ENCODE results near the gene SAP30BP. TPM values are rescaled to one million over a fixed set of nuclear protein-coding genes. Genes with fewer than 3 reads are reported as not detected.

SAP30BP gene
- total and polyA plus RNA-seq, 2 of the 13 experiments (the other 11 are each of a cell fraction or from before 2014, with no cell fraction given): 67.7 to 99.4 TPM

DNA sequence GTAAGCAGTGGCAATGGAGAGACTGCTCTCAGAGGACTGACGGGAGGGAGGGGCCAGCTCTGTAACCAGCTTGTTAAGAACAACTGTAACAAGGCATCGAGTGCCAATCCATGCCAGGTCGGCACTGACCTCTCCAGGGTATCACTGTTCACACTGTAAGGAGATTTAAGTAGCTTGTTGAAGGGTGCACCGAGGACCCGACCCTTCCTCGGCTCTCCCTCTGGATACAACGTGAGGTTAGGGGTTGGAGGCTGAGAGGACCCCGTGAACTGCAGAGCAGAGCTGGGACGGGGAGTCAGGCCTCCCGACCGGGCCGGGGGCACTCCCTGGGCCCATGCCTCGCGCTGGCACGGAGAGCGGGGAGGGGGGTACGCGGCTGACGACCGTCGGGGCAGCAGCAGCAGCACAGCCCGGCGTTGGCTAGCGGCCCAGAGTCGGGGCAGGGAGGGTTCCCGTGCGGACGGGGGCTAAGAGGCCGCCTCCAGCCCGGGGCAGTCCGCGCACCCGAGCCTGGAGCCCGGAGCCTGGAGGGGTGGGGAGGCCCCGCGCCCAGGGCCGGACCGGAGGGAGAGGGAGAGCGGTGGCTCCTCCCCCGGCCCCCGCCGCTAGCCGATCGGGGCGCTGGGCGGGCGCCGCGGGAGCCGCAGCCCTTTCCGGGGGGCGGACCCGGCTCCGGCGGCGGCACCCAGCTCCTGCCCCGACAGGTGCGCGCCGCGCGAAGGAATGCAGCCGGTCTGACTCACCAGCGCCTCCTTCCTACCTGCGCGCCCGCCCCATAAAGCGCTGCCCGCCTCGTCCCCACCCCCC lies 53.7 kb downstream of the SAP30BP start, which contains the start of gene ITGB4 (continued):
- TF ChIP-seq, protein P1, sequence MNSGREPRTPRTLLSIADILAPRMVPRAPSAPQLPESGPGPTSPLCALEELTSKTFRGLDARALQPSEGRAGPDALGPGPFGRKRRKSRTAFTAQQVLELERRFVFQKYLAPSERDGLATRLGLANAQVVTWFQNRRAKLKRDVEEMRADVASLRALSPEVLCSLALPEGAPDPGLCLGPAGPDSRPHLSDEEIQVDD (CRISPR knock-in tag; IDR thresholded peaks at IDR 0.05; ENCODE audit: borderline replicate concordance): no peak
- no peak for TF ChIP-seq TMF1 (CRISPR knock-in tag; IDR thresholded peaks at IDR 0.05; ENCODE audit: low read depth)
- no peak for TF ChIP-seq ZNF660 (CRISPR knock-in tag; IDR thresholded peaks at IDR 0.05; ENCODE audit: borderline replicate concordance, low read depth)
- TF ChIP-seq ZNF781 (CRISPR knock-in tag; IDR thresholded peaks at IDR 0.05; ENCODE audit: borderline replicate concordance, not compliant biosample characterization): peak; percentile 40
- TF ChIP-seq POGZ (CRISPR knock-in tag; IDR thresholded peaks at IDR 0.05): no peak
- TF ChIP-seq, protein P2, sequence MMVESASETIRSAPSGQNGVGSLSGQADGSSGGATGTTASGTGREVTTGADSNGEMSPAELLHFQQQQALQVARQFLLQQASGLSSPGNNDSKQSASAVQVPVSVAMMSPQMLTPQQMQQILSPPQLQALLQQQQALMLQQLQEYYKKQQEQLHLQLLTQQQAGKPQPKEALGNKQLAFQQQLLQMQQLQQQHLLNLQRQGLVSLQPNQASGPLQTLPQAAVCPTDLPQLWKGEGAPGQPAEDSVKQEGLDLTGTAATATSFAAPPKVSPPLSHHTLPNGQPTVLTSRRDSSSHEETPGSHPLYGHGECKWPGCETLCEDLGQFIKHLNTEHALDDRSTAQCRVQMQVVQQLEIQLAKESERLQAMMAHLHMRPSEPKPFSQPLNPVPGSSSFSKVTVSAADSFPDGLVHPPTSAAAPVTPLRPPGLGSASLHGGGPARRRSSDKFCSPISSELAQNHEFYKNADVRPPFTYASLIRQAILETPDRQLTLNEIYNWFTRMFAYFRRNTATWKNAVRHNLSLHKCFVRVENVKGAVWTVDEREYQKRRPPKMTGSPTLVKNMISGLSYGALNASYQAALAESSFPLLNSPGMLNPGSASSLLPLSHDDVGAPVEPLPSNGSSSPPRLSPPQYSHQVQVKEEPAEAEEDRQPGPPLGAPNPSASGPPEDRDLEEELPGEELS (CRISPR knock-in tag; IDR thresholded peaks at IDR 0.05): no peak
- TF ChIP-seq, protein P3, sequence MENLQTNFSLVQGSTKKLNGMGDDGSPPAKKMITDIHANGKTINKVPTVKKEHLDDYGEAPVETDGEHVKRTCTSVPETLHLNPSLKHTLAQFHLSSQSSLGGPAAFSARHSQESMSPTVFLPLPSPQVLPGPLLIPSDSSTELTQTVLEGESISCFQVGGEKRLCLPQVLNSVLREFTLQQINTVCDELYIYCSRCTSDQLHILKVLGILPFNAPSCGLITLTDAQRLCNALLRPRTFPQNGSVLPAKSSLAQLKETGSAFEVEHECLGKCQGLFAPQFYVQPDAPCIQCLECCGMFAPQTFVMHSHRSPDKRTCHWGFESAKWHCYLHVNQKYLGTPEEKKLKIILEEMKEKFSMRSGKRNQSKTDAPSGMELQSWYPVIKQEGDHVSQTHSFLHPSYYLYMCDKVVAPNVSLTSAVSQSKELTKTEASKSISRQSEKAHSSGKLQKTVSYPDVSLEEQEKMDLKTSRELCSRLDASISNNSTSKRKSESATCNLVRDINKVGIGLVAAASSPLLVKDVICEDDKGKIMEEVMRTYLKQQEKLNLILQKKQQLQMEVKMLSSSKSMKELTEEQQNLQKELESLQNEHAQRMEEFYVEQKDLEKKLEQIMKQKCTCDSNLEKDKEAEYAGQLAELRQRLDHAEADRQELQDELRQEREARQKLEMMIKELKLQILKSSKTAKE (CRISPR knock-in tag; IDR thresholded peaks at IDR 0.05; ENCODE audit: borderline replicate concordance): 0 out of 2 replicates have a peak, but pooled peaks have one; percentile 12
- TF ChIP-seq SPEN (CRISPR knock-in tag; IDR thresholded peaks at IDR 0.05; ENCODE audit: low read depth): 0 out of 2 replicates have a peak, but pooled peaks have one; percentile 17
- TF ChIP-seq ZNF737 (CRISPR knock-in tag; IDR thresholded peaks at IDR 0.05; ENCODE audit: borderline replicate concordance): no peak
- TF ChIP-seq, protein P4, sequence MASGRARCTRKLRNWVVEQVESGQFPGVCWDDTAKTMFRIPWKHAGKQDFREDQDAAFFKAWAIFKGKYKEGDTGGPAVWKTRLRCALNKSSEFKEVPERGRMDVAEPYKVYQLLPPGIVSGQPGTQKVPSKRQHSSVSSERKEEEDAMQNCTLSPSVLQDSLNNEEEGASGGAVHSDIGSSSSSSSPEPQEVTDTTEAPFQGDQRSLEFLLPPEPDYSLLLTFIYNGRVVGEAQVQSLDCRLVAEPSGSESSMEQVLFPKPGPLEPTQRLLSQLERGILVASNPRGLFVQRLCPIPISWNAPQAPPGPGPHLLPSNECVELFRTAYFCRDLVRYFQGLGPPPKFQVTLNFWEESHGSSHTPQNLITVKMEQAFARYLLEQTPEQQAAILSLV (CRISPR knock-in tag; IDR thresholded peaks at IDR 0.05; ENCODE audit: borderline replicate concordance): no peak
- TF ChIP-seq ZFX (CRISPR knock-in tag; IDR thresholded peaks at IDR 0.05; ENCODE audit: low read depth): no peak; the same call in none of the 2 replicates
- TF ChIP-seq ZNF766 (CRISPR knock-in tag; IDR thresholded peaks at IDR 0.05; ENCODE audit: borderline replicate concordance): no peak
- peak; percentile 26; the same call in 1 of the 2 replicates for TF ChIP-seq ZNF350 (CRISPR knock-in tag; IDR thresholded peaks at IDR 0.05; ENCODE audit: borderline replicate concordance, low read depth)
- no peak for TF ChIP-seq PCBP1 (IDR thresholded peaks at IDR 0.05; ENCODE audit: borderline replicate concordance, low read depth, low read length)
- 0 out of 2 replicates have a peak, but pooled peaks have one; percentile 14 for TF ChIP-seq FOXO1 (CRISPR knock-in tag; IDR thresholded peaks at IDR 0.05)
- TF ChIP-seq RFXANK (CRISPR knock-in tag; IDR thresholded peaks at IDR 0.05): no peak
- TF ChIP-seq, protein P5, sequence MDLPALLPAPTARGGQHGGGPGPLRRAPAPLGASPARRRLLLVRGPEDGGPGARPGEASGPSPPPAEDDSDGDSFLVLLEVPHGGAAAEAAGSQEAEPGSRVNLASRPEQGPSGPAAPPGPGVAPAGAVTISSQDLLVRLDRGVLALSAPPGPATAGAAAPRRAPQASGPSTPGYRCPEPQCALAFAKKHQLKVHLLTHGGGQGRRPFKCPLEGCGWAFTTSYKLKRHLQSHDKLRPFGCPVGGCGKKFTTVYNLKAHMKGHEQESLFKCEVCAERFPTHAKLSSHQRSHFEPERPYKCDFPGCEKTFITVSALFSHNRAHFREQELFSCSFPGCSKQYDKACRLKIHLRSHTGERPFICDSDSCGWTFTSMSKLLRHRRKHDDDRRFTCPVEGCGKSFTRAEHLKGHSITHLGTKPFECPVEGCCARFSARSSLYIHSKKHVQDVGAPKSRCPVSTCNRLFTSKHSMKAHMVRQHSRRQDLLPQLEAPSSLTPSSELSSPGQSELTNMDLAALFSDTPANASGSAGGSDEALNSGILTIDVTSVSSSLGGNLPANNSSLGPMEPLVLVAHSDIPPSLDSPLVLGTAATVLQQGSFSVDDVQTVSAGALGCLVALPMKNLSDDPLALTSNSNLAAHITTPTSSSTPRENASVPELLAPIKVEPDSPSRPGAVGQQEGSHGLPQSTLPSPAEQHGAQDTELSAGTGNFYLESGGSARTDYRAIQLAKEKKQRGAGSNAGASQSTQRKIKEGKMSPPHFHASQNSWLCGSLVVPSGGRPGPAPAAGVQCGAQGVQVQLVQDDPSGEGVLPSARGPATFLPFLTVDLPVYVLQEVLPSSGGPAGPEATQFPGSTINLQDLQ (CRISPR knock-in tag; IDR thresholded peaks at IDR 0.05): no peak
- TF ChIP-seq SNAI1 (CRISPR knock-in tag; IDR thresholded peaks at IDR 0.05; ENCODE audit: borderline replicate concordance): no peak
- no peak for TF ChIP-seq KLF11 (CRISPR knock-in tag; IDR thresholded peaks at IDR 0.05)
- TF ChIP-seq ZFP36L1 (CRISPR knock-in tag; IDR thresholded peaks at IDR 0.05): no peak
